Stimulated activated CD8-positive, alpha-beta memory T cell treated with anti-CD3 and anti-CD28 coated beads, Interleukin-12 subunit alpha, Interleukin-12 subunit beta, amount 100 ng/mL, for 24 hours (primary cell): ENCODE data around the gene STAMBPL1.
"Not testable (repeated sequence)": the region's sequence is repeated elsewhere in the genome, so short reads cannot be mapped to it uniquely, and the experiment has no call there.

Experiments
- DNase-seq: peaks from one replicate; pipeline ENCODE4 v3.0.0-alpha.2; 2020; ENCODE audit errors: extremely low read depth

The STAMBPL1 gene

GRCh38 chr10:88920986-88921593 lies 41.0 kb downstream of the STAMBPL1 start:
- DNase-seq = no peak

- no peak for DNase-seq
These were observed 42.0 kb downstream of the STAMBPL1 start for GRCh38 chr10:88922041-88922440.

GRCh38 chr10:88923520-88923919 lies 43.5 kb downstream of the STAMBPL1 start:
- no peak for DNase-seq

- DNase-seq = no peak
These were observed 46.7 kb downstream of the STAMBPL1 start for GRCh38 chr10:88926566-88927415.

- DNase-seq = no peak
These were observed 47.3 kb downstream of the STAMBPL1 start for GRCh38 chr10:88927416-88927690.

- no peak for DNase-seq
These were observed 48.2 kb downstream of the STAMBPL1 start for GRCh38 chr10:88928254-88928653.

- DNase-seq = no peak
These were observed 51.5 kb downstream of the STAMBPL1 start for GRCh38 chr10:88931548-88931947.

- not testable (repeated sequence) for DNase-seq
These were observed 52.0 kb downstream of the STAMBPL1 start for GRCh38 chr10:88932029-88932428.

GRCh38 chr10:88932539-88933256 lies 52.7 kb downstream of the STAMBPL1 start:
- no peak for DNase-seq

- no peak for DNase-seq
These were observed 53.5 kb downstream of the STAMBPL1 start for GRCh38 chr10:88933564-88933963.

GRCh38 chr10:88934900-88935672 lies 55.0 kb downstream of the STAMBPL1 start:
- peak; percentile 26 for DNase-seq

- DNase-seq = no peak
These were observed 56.6 kb downstream of the STAMBPL1 start for GRCh38 chr10:88936656-88937055.

GRCh38 chr10:88938039-88938438 lies 58.0 kb downstream of the STAMBPL1 start:
- no peak for DNase-seq

- no peak for DNase-seq
These were observed 58.9 kb downstream of the STAMBPL1 start for GRCh38 chr10:88938938-88939337.

- no peak for DNase-seq
These were observed 61.0 kb downstream of the STAMBPL1 start for GRCh38 chr10:88941026-88941425.

GRCh38 chr10:88943778-88944177 lies 63.7 kb downstream of the STAMBPL1 start:
- DNase-seq = no peak

- DNase-seq = no peak
These were observed 64.8 kb downstream of the STAMBPL1 start for GRCh38 chr10:88944813-88945212.

GRCh38 chr10:88946200-88946599 lies 66.2 kb downstream of the STAMBPL1 start:
- no peak for DNase-seq

GRCh38 chr10:88946965-88947590 lies 67.0 kb downstream of the STAMBPL1 start:
- no peak for DNase-seq

GRCh38 chr10:88949051-88949450 lies 69.0 kb downstream of the STAMBPL1 start:
- DNase-seq = no peak
